GM23338 (cell line): Measurements from ENCODE around the gene GJA3. TPM values are rescaled to one million over a fixed set of nuclear protein-coding genes. Genes with fewer than 3 reads are reported as not detected.

Experiments
- ATAC-seq: fragments of 200-7000 bp; cut with Tn5 transposase; 3 replicates; pipeline ENCODE4 v1.9.1; 2020
- DNase-seq: peaks from one replicate; pipeline ENCODE4 v3.0.0-alpha.2; 2015; ENCODE audit warnings: low spot score
- H2AFZ ChIP-seq: fragments of 200-600 bp; sonication (generic); 2 replicates; pipeline ENCODE4 v1.8.0; 2016; ENCODE audit warnings: antibody characterized with exemption, mild to moderate bottlenecking, moderate library complexity
- H3F3A ChIP-seq: fragments of 200-600 bp; sonication (generic); replicated peaks from 2 replicates; pipeline ENCODE4 v1.8.0; 2017; ENCODE audit warnings: antibody characterized with exemption, mixed run types, low read depth
- H3K27ac ChIP-seq: fragments of 200-600 bp; sonication (generic); 2 replicates; pipeline ENCODE4 v1.6.1; 2016; ENCODE audit warnings: low read depth
- H3K27me3 ChIP-seq: fragments of 200-600 bp; sonication (generic); 2 replicates; pipeline ENCODE4 v1.8.0; 2016; ENCODE audit warnings: mild to moderate bottlenecking, mixed run types, moderate library complexity; ENCODE audit not compliant: insufficient read depth
- H3K36me3 ChIP-seq: fragments of 200-600 bp; sonication (generic); 2 replicates; pipeline ENCODE4 v1.8.0; 2016; ENCODE audit warnings: mild to moderate bottlenecking; ENCODE audit not compliant: insufficient read depth
- H3K4me1 ChIP-seq: fragments of 200-600 bp; sonication (generic); 2 replicates; pipeline ENCODE4 v1.8.0; 2016; ENCODE audit warnings: mild to moderate bottlenecking, moderate library complexity; ENCODE audit not compliant: insufficient read depth
- H3K4me2 ChIP-seq: fragments of 200-600 bp; sonication (generic); 2 replicates; pipeline ENCODE4 v1.7.1; 2017; ENCODE audit warnings: mixed run types
- H3K4me3 ChIP-seq: fragments of 200-600 bp; sonication (generic); 2 replicates; pipeline ENCODE4 v1.6.1; 2016; ENCODE audit warnings: mixed run types
- H3K79me2 ChIP-seq: fragments of 200-600 bp; sonication (generic); replicated peaks from 2 replicates; pipeline ENCODE4 v1.8.0; 2017; ENCODE audit warnings: mild to moderate bottlenecking; ENCODE audit not compliant: insufficient read depth
- H3K9me2 ChIP-seq: fragments of 200-600 bp; sonication (generic); 2 replicates; pipeline ENCODE4 v1.8.0; 2017; ENCODE audit not compliant: insufficient read depth
- H4K20me1 ChIP-seq: fragments of 200-600 bp; sonication (generic); replicated peaks from 2 replicates; pipeline ENCODE4 v1.8.0; 2017; ENCODE audit warnings: mild to moderate bottlenecking; ENCODE audit not compliant: insufficient read depth
- H3K27ac Mint-ChIP-seq: 2 replicates; pipeline ENCODE4 v1.8.0; 2020; ENCODE audit warnings: inconsistent platforms, mild to moderate bottlenecking, moderate library complexity, mixed read lengths
- H3K27me3 Mint-ChIP-seq: 3 replicates; pipeline ENCODE4 v1.8.0; 2022; ENCODE audit warnings: low read depth, mild to moderate bottlenecking, moderate library complexity, mixed read lengths, inconsistent platforms; ENCODE audit not compliant: insufficient read depth, poor library complexity
- H3K36me3 Mint-ChIP-seq: 3 replicates; pipeline ENCODE4 v1.8.0; 2021; ENCODE audit warnings: low read depth, mild to moderate bottlenecking, inconsistent platforms, moderate library complexity, mixed read lengths
- H3K4me1 Mint-ChIP-seq: 3 replicates; pipeline ENCODE4 v1.8.0; 2020; ENCODE audit warnings: mild to moderate bottlenecking, inconsistent platforms, mixed read lengths
- H3K4me3 Mint-ChIP-seq: 3 replicates; pipeline ENCODE4 v1.8.0; 2021; ENCODE audit warnings: moderate library complexity, mild to moderate bottlenecking, inconsistent platforms, mixed read lengths
- H3K9me3 Mint-ChIP-seq: 3 replicates; pipeline ENCODE4 v1.8.0; 2020; ENCODE audit warnings: moderate library complexity, mild to moderate bottlenecking, inconsistent platforms, mixed read lengths
- CREB1 ChIP-seq: fragments of 250-450 bp; sonication (Bioruptor Pico); IDR thresholded peaks from 2 replicates; pipeline ENCODE4 v1.5.0; 2020; ENCODE audit warnings: low read depth, mild to moderate bottlenecking, moderate library complexity
- EZH2 ChIP-seq: fragments of 200-600 bp; sonication (generic); IDR thresholded peaks from one replicate; pipeline ENCODE4 v1.8.0; 2017; ENCODE audit warnings: antibody characterized with exemption, mild to moderate bottlenecking, low read depth; ENCODE audit not compliant: unreplicated experiment
- EZH2phosphoT487 ChIP-seq: fragments of 200-600 bp; sonication (generic); IDR thresholded peaks from one replicate; pipeline ENCODE4 v1.8.1; 2018; ENCODE audit warnings: antibody characterized with exemption; ENCODE audit not compliant: unreplicated experiment
- JUNB ChIP-seq: IDR thresholded peaks from one replicate; pipeline ENCODE4 v1.6.1; 2016; ENCODE audit warnings: antibody characterized with exemption; ENCODE audit not compliant: unreplicated experiment
- NANOG ChIP-seq: IDR thresholded peaks from 2 replicates; pipeline ENCODE4 v1.6.1; 2016; ENCODE audit warnings: antibody characterized with exemption, borderline replicate concordance
- POLR2AphosphoS5 ChIP-seq: IDR thresholded peaks from 2 replicates; pipeline ENCODE4 v1.6.1; 2016; ENCODE audit warnings: antibody characterized with exemption, low read depth
- STAT1 ChIP-seq: IDR thresholded peaks from one replicate; pipeline ENCODE4 v1.6.1; 2016; ENCODE audit warnings: antibody characterized with exemption; ENCODE audit not compliant: unreplicated experiment
- ZNF114 ChIP-seq: fragments of 250-450 bp; sonication (Bioruptor Pico); IDR thresholded peaks from 2 replicates; pipeline ENCODE4 v1.5.0; 2020; ENCODE audit warnings: mild to moderate bottlenecking, moderate library complexity
- ZNF331 ChIP-seq: fragments of 250-450 bp; sonication (Bioruptor Pico); IDR thresholded peaks from 2 replicates; pipeline ENCODE4 v1.5.0; 2020; ENCODE audit warnings: low read depth, mild to moderate bottlenecking, moderate library complexity
- polyA plus RNA-seq: library from polyadenylated mRNA; unstranded; fragments of >200 nt; fragmentation: Nextera tagmentation; extraction: Ambion mirVana; gene quantifications from 2 replicates; pipeline ENCODE4 v1.2.1, GENCODE V29; 2016
- total RNA-seq: library from RNA; depleted of rRNA; stranded (reverse); fragments of >200 nt; shearing (Covaris generic); gene quantifications from 2 replicates; pipeline ENCODE4 v1.2.3, GENCODE V29; 2014
- TF ChIP-seq, protein P1 (sequence below): IDR thresholded peaks from one replicate; pipeline ENCODE4 v1.6.1; 2018; ENCODE audit warnings: antibody characterized with exemption; ENCODE audit not compliant: unreplicated experiment
- TF ChIP-seq, protein P2 (sequence below): IDR thresholded peaks from 2 replicates; pipeline ENCODE4 v1.6.1; 2016; ENCODE audit warnings: antibody characterized with exemption
- TF ChIP-seq, protein P3 (sequence below), 2 experiments: fragments of 200-600 bp in 1 of 2; sonication (generic) in 1 of 2; conservative IDR thresholded peaks; 2 replicates each; pipeline versions ENCODE4 v1.5.1 to v1.6.1; 2016 to 2017; ENCODE audit warnings: antibody characterized with exemption in 2 of 2, low read depth in 2 of 2, mild to moderate bottlenecking in 2 of 2, moderate library complexity in 1 of 2

The GJA3 gene
- total and polyA plus RNA-seq, 2 experiments from 2014 or later: 0.17 to 0.23 TPM

DNA sequence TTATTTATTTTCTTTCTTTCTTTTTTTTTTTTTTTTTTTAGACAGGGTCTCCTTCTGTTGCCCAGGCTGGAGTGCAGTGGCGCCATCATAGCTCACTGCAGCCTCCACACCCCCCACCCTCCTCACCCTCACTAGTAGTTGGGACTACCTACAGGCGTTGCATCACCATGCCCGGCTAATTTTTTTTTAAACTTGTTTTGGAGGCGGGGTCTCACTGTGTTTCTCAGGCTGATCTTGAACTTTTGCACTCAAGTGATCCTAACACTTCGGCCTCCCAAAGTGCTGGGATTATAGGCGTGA, 33.6 kb downstream of the GJA3 start (continued):
- TF ChIP-seq, protein P1, sequence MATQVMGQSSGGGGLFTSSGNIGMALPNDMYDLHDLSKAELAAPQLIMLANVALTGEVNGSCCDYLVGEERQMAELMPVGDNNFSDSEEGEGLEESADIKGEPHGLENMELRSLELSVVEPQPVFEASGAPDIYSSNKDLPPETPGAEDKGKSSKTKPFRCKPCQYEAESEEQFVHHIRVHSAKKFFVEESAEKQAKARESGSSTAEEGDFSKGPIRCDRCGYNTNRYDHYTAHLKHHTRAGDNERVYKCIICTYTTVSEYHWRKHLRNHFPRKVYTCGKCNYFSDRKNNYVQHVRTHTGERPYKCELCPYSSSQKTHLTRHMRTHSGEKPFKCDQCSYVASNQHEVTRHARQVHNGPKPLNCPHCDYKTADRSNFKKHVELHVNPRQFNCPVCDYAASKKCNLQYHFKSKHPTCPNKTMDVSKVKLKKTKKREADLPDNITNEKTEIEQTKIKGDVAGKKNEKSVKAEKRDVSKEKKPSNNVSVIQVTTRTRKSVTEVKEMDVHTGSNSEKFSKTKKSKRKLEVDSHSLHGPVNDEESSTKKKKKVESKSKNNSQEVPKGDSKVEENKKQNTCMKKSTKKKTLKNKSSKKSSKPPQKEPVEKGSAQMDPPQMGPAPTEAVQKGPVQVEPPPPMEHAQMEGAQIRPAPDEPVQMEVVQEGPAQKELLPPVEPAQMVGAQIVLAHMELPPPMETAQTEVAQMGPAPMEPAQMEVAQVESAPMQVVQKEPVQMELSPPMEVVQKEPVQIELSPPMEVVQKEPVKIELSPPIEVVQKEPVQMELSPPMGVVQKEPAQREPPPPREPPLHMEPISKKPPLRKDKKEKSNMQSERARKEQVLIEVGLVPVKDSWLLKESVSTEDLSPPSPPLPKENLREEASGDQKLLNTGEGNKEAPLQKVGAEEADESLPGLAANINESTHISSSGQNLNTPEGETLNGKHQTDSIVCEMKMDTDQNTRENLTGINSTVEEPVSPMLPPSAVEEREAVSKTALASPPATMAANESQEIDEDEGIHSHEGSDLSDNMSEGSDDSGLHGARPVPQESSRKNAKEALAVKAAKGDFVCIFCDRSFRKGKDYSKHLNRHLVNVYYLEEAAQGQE: no peak

DNA sequence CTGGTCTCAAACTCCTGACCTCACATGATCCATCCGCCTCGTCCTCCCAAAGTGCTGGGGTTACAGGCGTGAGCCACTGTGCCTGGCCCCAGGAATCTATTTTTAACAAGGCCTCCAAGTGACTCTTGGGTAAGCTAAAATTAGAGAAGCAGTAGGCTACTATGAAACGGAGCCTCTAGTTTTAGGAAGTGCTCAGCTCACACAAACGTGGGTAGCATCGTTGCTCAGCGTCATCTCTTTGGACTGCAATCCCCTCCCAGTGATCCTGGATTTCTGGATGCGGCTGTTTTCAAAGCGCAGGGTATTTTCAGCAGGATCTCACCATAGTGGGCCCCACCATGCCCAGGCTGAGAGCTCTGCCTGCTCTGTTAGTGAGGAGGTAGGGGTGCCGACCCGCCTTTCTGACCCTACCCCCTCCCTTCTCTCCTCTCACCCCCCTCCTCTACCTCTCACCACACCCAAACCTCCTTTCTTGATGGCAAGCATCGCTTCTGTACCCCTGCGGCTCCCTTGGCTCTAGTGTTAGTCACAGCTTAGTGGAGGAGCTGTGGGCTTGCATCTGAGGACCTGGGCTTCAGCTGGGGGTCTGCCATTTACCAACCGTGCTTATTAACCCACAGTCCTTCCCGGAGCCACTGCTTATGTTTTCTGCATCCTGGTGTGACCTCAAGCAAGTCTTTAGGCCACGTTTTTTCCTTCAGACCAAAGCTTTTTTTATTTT, 34.2 kb downstream of the GJA3 start:
- Histone ChIP-seq H3K4me2 (0 out of 2 replicates have a peak overlapping the region, but pooled peaks have one; percentile 95), H3K4me1 (peaks cover 9% of the 10 kb centered on the region), H2AFZ (peak overlapping the region; percentile 85), H3K36me3 (no peaks in the 10 kb centered on the region), H3F3A (0 out of 2 replicates have a peak, but pooled peaks cover 3% of the 10 kb centered on the region), H3K79me2 (no peaks in the 10 kb centered on the region), H3K27me3 (peaks cover 38% of the 10 kb centered on the region), H3K9me2 (no peaks in the 10 kb centered on the region), H4K20me1 (no peaks in the 10 kb centered on the region), H3K4me3 (no peak overlapping the region), H3K27ac (no peak overlapping the region)
- H3K9me3 Mint-ChIP-seq: no peaks in the 10 kb centered on the region
- no peak for DNase-seq
- 0 out of 3 replicates have a peak overlapping the region, but pooled peaks have one; percentile 15 for H3K4me3 Mint-ChIP-seq
- no peak for ATAC-seq
- H3K27ac Mint-ChIP-seq: no peak overlapping the region
- no peaks in the 10 kb centered on the region for H3K4me1 Mint-ChIP-seq
- H3K36me3 Mint-ChIP-seq: no peaks in the 10 kb centered on the region
- H3K27me3 Mint-ChIP-seq: peaks cover 4% of the 10 kb centered on the region
- TF ChIP-seq ZNF114 (CRISPR knock-in tag) (no peak), JUNB (no peak), NANOG (no peak), EZH2 (no peak), POLR2AphosphoS5 (no peak), CREB1 (CRISPR knock-in tag) (no peak), ZNF331 (CRISPR knock-in tag) (no peak), STAT1 (no peak), EZH2phosphoT487 (no peak)
- TF ChIP-seq, protein P2, sequence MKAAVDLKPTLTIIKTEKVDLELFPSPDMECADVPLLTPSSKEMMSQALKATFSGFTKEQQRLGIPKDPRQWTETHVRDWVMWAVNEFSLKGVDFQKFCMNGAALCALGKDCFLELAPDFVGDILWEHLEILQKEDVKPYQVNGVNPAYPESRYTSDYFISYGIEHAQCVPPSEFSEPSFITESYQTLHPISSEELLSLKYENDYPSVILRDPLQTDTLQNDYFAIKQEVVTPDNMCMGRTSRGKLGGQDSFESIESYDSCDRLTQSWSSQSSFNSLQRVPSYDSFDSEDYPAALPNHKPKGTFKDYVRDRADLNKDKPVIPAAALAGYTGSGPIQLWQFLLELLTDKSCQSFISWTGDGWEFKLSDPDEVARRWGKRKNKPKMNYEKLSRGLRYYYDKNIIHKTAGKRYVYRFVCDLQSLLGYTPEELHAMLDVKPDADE: no peak
- TF ChIP-seq, protein P3, sequence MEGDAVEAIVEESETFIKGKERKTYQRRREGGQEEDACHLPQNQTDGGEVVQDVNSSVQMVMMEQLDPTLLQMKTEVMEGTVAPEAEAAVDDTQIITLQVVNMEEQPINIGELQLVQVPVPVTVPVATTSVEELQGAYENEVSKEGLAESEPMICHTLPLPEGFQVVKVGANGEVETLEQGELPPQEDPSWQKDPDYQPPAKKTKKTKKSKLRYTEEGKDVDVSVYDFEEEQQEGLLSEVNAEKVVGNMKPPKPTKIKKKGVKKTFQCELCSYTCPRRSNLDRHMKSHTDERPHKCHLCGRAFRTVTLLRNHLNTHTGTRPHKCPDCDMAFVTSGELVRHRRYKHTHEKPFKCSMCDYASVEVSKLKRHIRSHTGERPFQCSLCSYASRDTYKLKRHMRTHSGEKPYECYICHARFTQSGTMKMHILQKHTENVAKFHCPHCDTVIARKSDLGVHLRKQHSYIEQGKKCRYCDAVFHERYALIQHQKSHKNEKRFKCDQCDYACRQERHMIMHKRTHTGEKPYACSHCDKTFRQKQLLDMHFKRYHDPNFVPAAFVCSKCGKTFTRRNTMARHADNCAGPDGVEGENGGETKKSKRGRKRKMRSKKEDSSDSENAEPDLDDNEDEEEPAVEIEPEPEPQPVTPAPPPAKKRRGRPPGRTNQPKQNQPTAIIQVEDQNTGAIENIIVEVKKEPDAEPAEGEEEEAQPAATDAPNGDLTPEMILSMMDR (conservative IDR thresholded peaks at IDR 0.05; ENCODE audit: low read depth in 2 of 2): no peak
- TF ChIP-seq, protein P1: no peak
